ENCODE measurements around the gene DPP10.

- TF ChIP-seq CTCF (IDR thresholded peaks at IDR 0.05) (no peak), REST (IDR thresholded peaks at IDR 0.05; ENCODE audit: insufficient read depth in 1 of 2, low read depth in 2 of 2, low read length in 1 of 2) (no peak), SIN3A (IDR thresholded peaks at IDR 0.05; ENCODE audit: borderline replicate concordance, insufficient read depth, low read depth, low read length) (no peak)
Measured at GRCh38 chr2:115505331-115505730, 1062.9 kb downstream of the DPP10 start.
